ENCODE data around the gene ARFGAP3.

ARFGAP3 gene

GRCh38 chr22:42808521-42808920, 48.6 kb downstream of the ARFGAP3 start:
- TF ChIP-seq ZNF274 (IDR thresholded peaks at IDR 0.05; ENCODE audit: low read depth, low read length): no peak
- H3K4me3 ChIP-seq (ENCODE audit: low read length): no peak overlapping the region

DNA sequence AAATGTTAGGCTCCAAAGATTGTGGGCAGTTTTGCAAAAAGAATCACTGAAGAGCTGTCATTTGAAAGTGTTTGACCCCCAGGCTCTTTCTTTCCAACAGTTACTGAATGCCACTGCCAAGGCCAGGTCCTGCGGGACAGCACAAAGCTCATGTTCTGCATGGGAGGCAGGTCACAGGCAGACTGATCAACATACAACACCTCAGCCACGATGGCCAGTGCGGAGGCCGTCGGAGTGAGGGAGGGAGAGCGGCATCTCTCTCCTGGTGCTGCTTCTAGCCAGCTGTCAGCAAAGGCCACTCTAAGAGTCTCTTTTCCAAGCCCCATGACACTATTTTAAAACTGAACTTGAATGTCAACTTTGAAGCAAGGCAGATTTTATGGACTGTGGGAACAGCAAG, 49.9 kb downstream of the ARFGAP3 start:
- no peak for TF ChIP-seq ZNF274 (IDR thresholded peaks at IDR 0.05; ENCODE audit: low read depth, low read length)
- H3K4me3 ChIP-seq (ENCODE audit: low read length): no peak overlapping the region

GRCh38 chr22:42805998-42806830, 50.9 kb downstream of the ARFGAP3 start:
- no peak overlapping the region for H3K4me3 ChIP-seq (ENCODE audit: low read length)
- no peak for TF ChIP-seq ZNF274 (IDR thresholded peaks at IDR 0.05; ENCODE audit: low read depth, low read length)

- no peak for TF ChIP-seq ZNF274 (IDR thresholded peaks at IDR 0.05; ENCODE audit: low read depth, low read length)
Observed at GRCh38 chr22:42805016-42805997, 51.8 kb downstream of the ARFGAP3 start.

GRCh38 chr22:42803389-42803788, 53.7 kb downstream of the ARFGAP3 start:
- H3K4me3 ChIP-seq (ENCODE audit: low read length): no peak overlapping the region
- TF ChIP-seq ZNF274 (IDR thresholded peaks at IDR 0.05; ENCODE audit: low read depth, low read length): no peak

More at GRCh38 chr22:42805016-42805997, 51.8 kb downstream of the ARFGAP3 start:
- H3K4me3 ChIP-seq (ENCODE audit: low read length): no peak overlapping the region

GRCh38 chr22:42801252-42802080, 55.6 kb downstream of the ARFGAP3 start:
- no peak overlapping the region for H3K4me3 ChIP-seq (ENCODE audit: low read length)
- TF ChIP-seq ZNF274 (IDR thresholded peaks at IDR 0.05; ENCODE audit: low read depth, low read length): no peak

DNA sequence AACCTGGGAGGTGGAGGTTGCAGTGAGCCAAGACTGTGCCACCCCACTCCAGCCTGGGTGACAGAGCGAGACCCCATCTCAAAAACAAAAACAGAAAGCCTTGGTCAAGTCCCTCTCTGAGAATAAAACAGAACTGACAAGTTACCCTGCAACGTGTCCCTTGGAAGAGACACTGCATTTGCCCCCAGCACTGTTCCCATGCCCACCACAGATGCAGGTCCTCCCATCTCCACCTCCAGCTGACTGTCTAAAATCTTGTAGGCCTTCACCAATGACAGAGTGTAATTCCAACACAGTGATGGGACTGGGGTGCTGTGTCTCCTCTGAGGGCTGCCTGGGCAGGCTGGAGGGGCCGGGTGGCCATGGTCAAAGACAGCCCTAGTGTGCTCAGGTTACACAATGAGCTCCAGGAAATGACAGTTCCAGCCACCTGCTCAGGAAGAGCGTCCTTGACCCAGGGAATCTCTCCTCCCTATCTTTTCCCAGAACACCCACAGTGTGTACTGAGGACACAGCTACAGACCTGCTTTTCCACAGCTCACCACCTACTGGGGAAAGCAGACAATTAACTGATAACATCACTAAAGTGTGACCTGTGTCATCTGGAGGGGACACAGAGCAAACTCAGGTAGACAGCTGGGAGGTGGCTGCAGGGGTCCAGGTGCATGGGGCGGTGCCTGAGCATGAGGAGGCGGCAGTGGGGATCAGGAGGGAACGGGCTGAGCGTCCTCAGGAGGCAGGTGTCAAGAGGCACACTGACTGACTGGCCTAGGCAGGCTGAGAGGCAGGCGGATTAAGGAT, 56.4 kb downstream of the ARFGAP3 start:
- no peak overlapping the region for H3K4me3 ChIP-seq (ENCODE audit: low read length)
- TF ChIP-seq ZNF274 (IDR thresholded peaks at IDR 0.05; ENCODE audit: low read depth, low read length): no peak

DNA sequence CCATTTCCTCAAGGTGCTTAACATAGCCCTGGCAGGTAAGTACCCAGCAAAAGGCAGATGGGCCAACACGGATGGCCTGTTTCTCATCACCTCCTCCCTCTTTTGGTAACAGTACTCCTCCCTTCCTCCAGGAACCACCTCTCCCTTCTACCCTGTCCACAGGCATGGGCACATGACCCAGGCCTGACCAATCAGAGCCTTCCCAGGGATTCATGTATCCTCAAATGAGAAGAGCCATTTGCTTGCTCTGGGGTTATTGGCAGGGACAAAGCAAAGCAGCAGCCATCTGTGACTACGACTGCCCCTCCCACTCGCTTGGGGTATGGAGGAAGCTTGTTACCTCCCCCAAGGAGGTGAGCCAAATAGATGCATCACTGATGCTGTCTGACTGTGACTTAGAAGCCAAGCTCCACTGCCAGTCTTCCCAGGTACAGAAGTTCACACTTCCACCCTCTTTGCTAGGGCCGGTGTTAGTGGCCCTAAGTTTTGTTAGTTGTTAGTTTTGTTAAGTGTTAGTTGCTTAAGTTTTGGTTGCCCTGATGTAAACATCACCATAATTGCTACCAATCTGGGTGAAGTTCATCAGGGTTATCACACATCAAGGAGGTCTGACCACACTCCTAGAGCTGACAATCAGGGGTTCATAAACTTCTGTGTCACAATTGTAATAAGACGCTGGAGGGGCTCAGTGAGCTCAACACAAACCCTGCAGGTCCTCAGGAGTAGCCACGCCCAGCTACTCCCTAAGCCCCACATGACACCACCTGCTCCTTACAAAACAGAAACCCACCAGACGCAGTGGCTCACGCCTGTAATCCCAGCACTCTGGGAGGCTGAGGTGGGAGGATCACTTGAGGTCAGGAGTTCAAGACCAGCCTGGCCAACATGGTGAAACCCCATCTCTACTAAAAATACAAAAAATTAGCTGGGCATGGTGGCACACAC, 57.3 kb downstream of the ARFGAP3 start:
- no peak for TF ChIP-seq ZNF274 (IDR thresholded peaks at IDR 0.05; ENCODE audit: low read depth, low read length)
- no peak overlapping the region for H3K4me3 ChIP-seq (ENCODE audit: low read length)

GRCh38 chr22:42799061-42799460, 58.0 kb downstream of the ARFGAP3 start:
- H3K4me3 ChIP-seq (ENCODE audit: low read length): no peak overlapping the region
- TF ChIP-seq ZNF274 (IDR thresholded peaks at IDR 0.05; ENCODE audit: low read depth, low read length): no peak

DNA sequence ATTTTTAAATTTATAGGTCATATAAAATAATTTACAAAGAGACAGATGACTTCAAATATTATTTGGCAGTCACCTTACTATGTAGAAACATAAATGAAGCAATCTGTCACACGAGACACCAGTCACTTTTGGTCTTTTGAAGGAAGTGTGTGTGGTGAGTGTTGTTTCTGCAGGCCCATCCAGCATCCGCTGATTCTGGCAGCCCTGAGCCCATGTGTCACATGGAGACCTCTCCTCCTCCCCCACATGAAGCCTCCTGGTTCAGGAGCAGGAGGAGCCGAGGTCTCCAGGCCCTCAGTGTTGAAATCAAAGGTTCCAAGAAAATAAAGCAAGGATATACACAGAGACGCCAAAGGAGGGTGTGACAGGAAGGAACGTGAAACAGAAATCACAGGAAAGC, 60.1 kb downstream of the ARFGAP3 start:
- H3K4me3 ChIP-seq (ENCODE audit: low read length): no peak overlapping the region
- TF ChIP-seq ZNF274 (IDR thresholded peaks at IDR 0.05; ENCODE audit: low read depth, low read length): no peak

DNA sequence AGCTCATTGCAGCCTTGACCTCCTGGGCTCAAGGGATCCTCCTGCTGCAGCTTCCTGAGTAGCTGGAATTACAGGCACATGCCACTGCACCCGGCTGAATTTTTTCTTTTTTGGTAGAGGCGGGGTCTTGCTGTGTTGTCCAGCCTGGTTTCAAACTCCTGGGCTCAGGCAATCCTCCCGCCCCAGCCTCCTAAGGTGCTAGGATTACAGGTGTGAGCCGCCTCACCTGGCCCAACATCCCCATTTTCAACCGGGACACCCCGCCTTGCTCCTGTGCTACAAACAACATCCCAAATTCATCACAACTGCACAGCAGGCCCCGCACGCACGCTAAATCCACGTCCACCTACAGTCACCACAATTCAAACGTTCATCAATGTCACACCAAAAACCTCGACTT, 61.0 kb downstream of the ARFGAP3 start:
- no peak overlapping the region for H3K4me3 ChIP-seq (ENCODE audit: low read length)
- TF ChIP-seq ZNF274 (IDR thresholded peaks at IDR 0.05; ENCODE audit: low read depth, low read length): no peak
